Breast epithelium (tissue), 3 donors: ENCODE measurements around the gene VPS52.

Experiments
- CTCF ChIP-seq, 3 donors: fragments of 450-650 bp; IDR thresholded peaks; one replicate each; pipeline ENCODE4 v1.5.1; 2016 to 2017; ENCODE audit warnings: antibody characterized with exemption in 3 of 3, mild to moderate bottlenecking in 3 of 3, moderate library complexity in 3 of 3
- POLR2AphosphoS5 ChIP-seq, 3 donors: sonication (generic); formaldehyde crosslinking; IDR thresholded peaks; one replicate each; pipeline ENCODE4 v1.6.1; 2017; ENCODE audit warnings: antibody characterized with exemption in 3 of 3

GRCh38 chr6:33272275-33273128 lies 826 bp upstream of the VPS52 start:
- TF ChIP-seq CTCF (IDR thresholded peaks at IDR 0.05) (no peak), POLR2AphosphoS5 (IDR thresholded peaks at IDR 0.05) (no peak)
